ENCODE measurements around the gene CD163. TPM values are rescaled to one million over a fixed set of nuclear protein-coding genes. Genes with fewer than 3 reads are reported as not detected.
A peak's percentile ranks its signal among the peaks of the same experiment; 100 is the strongest.

The CD163 gene
- total and polyA plus RNA-seq, 9 donors, result 15.2 to 203 (median 58.2) TPM

- Histone ChIP-seq H3K9me3 (no peaks in the 10 kb centered on the region), H3K27ac (no peak overlapping the region), H3K36me3 (no peaks in the 10 kb centered on the region), H3K4me3 (no peak overlapping the region), H3K4me1 (ENCODE audit: insufficient read depth) (no peaks in the 10 kb centered on the region), H3K27me3 (no peaks in the 10 kb centered on the region)
- intact Hi-C loops (cut with DNase I), result no loop called here
- TF ChIP-seq CTCF (IDR thresholded peaks at IDR 0.05) (no peak), EP300 (IDR thresholded peaks at IDR 0.05) (no peak), POLR2A (IDR thresholded peaks at IDR 0.05) (no peak)
- 81 to 91% (median 83%) methylated on average over 6 of the region's 6 CpGs for WGBS, 3 donors
- DNase-seq, result no peak
Measured at GRCh38 chr12:7472060-7472459, 31.5 kb downstream of the CD163 start.

GRCh38 chr12:7460375-7461259 is 43.0 kb downstream of the CD163 start:
- Histone ChIP-seq H3K27ac (no peak overlapping the region), H3K4me3 (no peak overlapping the region), H3K9me3 (no peaks in the 10 kb centered on the region), H3K36me3 (no peaks in the 10 kb centered on the region), H3K4me1 (ENCODE audit: insufficient read depth) (no peaks in the 10 kb centered on the region), H3K27me3 (no peaks in the 10 kb centered on the region)
- WGBS, 3 donors, result 62 to 63% (median 62%) methylated on average over 7 of the region's 7 CpGs
- intact Hi-C loops (cut with DNase I), result no loop called here
- no peak for DNase-seq
- no peak for TF ChIP-seq EP300 (IDR thresholded peaks at IDR 0.05)
- TF ChIP-seq POLR2A (IDR thresholded peaks at IDR 0.05), result no peak
- TF ChIP-seq CTCF (IDR thresholded peaks at IDR 0.05), result peak in 1 of 3 donors; percentile 12

GRCh38 chr12:7459973-7460372 is 43.6 kb downstream of the CD163 start:
- no peaks in the 10 kb centered on the region for H3K36me3 ChIP-seq
- H3K4me3 ChIP-seq, result no peak overlapping the region
- H3K9me3 ChIP-seq, result no peaks in the 10 kb centered on the region
- no peak for TF ChIP-seq POLR2A (IDR thresholded peaks at IDR 0.05)
- no peak for TF ChIP-seq CTCF (IDR thresholded peaks at IDR 0.05)
- TF ChIP-seq EP300 (IDR thresholded peaks at IDR 0.05), result no peak
- DNase-seq, result no peak
- H3K4me1 ChIP-seq (ENCODE audit: insufficient read depth), result no peaks in the 10 kb centered on the region
- intact Hi-C loops (cut with DNase I), result no loop called here
- H3K27me3 ChIP-seq, result no peaks in the 10 kb centered on the region
- no peak overlapping the region for H3K27ac ChIP-seq
- 75 to 80% (median 80%) methylated on average over 3 of the region's 3 CpGs for WGBS, 3 donors

- H3K9me3 ChIP-seq, result no peaks in the 10 kb centered on the region
- no peaks in the 10 kb centered on the region for H3K4me1 ChIP-seq (ENCODE audit: insufficient read depth)
- intact Hi-C loops (cut with DNase I), result no loop called here
- 66 to 72% (median 70%) methylated on average over 3 of the region's 3 CpGs for WGBS, 3 donors
- DNase-seq, result no peak
- H3K27me3 ChIP-seq, result no peaks in the 10 kb centered on the region
- no peaks in the 10 kb centered on the region for H3K36me3 ChIP-seq
- TF ChIP-seq EP300 (IDR thresholded peaks at IDR 0.05) (no peak), POLR2A (IDR thresholded peaks at IDR 0.05) (no peak), CTCF (IDR thresholded peaks at IDR 0.05) (no peak)
- no peak overlapping the region for H3K27ac ChIP-seq
- H3K4me3 ChIP-seq, result no peak overlapping the region
Measured at GRCh38 chr12:7451756-7452155, 51.8 kb downstream of the CD163 start.

All from ovary (tissue), 9 donors.